SJSA1 (cell line): Measurements from ENCODE around the gene SERPINB7. TPM values are rescaled to one million over a fixed set of nuclear protein-coding genes. Genes with fewer than 3 reads are reported as not detected.
A peak's percentile ranks its signal among the peaks of the same experiment; 100 is the strongest.

Source experiments
- DNase-seq, 2 experiments: peaks; one replicate each; pipeline ENCODE4 v3.0.0-alpha.2; 2015 to 2020; ENCODE audit warnings: low spot score in 2 of 2, low read depth in 1 of 2
- H3K27ac ChIP-seq: fragments of 250-450 bp; sonication (Bioruptor Pico); 2 replicates; pipeline ENCODE4 v1.5.1; 2020; ENCODE audit warnings: mild to moderate bottlenecking, moderate library complexity
- H3K27me3 ChIP-seq: fragments of 250-450 bp; sonication (Bioruptor Pico); replicated peaks from 2 replicates; pipeline ENCODE4 v1.5.1; 2020; ENCODE audit warnings: mild to moderate bottlenecking, moderate library complexity
- H3K36me3 ChIP-seq: fragments of 250-450 bp; sonication (Bioruptor Pico); 2 replicates; pipeline ENCODE4 v1.5.1; 2020; ENCODE audit warnings: mild to moderate bottlenecking
- H3K4me1 ChIP-seq: fragments of 250-450 bp; sonication (Bioruptor Pico); replicated peaks from 2 replicates; pipeline ENCODE4 v1.6.1; 2021; ENCODE audit warnings: mild to moderate bottlenecking
- H3K4me3 ChIP-seq: fragments of 250-450 bp; sonication (Bioruptor Pico); 2 replicates; pipeline ENCODE4 v1.5.1; 2020; ENCODE audit warnings: mild to moderate bottlenecking
- H3K9me3 ChIP-seq: fragments of 250-450 bp; sonication (Bioruptor Pico); replicated peaks from 2 replicates; pipeline ENCODE4 v1.5.1; 2020; ENCODE audit warnings: mild to moderate bottlenecking
- total RNA-seq: library from RNA; depleted of rRNA; stranded (reverse); fragments of >200 nt; shearing (Covaris generic); gene quantifications from 2 replicates; pipeline ENCODE4 v1.2.3, GENCODE V29; 2014

SERPINB7 gene
- total RNA-seq, 1 experiment from 2014 or later: 5.8 TPM

DNA sequence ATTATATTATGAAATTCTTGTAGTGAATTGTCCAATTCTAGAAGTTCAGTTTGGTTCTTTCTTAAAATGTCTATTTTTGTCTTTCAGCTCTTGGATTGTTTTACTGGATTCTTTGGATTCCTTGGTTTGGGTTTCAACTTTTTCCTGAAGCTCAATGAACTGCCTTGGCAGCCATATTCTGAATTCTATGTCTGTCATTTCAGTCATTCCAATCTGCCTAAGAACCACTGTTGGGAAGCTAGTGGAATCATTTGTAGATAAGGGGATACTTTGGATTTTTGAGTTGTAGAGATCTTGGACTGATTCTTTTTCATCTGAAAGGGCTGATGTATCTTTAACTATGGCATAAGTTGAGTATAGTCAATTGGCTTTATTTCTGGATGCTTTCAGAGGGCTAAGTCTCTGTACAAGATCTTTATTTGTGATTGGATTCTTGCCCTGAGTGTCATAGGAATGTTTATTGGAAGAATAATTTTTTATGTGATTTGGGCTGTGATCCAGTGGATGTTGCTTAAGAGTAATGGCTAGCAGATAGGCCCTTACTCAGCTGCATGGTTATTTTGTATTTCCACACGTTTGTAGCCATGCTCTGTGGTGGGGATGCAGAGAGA, 42.3 kb downstream of the SERPINB7 start:
- H3K9me3 ChIP-seq: no peaks in the 10 kb centered on the region
- H3K4me1 ChIP-seq: no peaks in the 10 kb centered on the region
- no peaks in the 10 kb centered on the region for H3K36me3 ChIP-seq
- DNase-seq: no peak
- H3K27me3 ChIP-seq: no peaks in the 10 kb centered on the region; the same call in 1 of the 2 replicates
- H3K4me3 ChIP-seq: no peak overlapping the region
- no peak overlapping the region for H3K27ac ChIP-seq

DNA sequence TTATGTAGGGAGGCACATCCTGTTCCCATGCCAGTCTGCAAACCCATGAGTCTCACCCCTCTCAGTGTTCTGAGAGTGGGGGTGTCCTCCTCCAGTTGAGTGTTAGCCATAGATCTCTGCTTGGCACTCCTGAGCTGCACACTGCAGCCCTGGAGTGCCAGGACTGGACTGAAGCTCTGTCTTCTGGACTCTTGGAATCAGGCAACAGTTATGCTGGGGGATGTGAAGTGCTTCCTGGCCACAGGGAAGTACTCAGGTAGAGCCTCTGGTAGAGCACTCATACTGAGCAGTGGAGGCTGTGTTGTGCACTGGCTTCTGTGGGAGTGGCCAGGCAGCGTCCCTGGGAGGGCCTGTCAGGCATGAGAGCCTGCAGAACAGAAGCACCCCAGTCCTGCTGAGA, 43.0 kb downstream of the SERPINB7 start:
- no peaks in the 10 kb centered on the region for H3K9me3 ChIP-seq
- no peak overlapping the region for H3K4me3 ChIP-seq
- no peaks in the 10 kb centered on the region for H3K4me1 ChIP-seq
- no peak overlapping the region for H3K27ac ChIP-seq
- no peaks in the 10 kb centered on the region; the same call in 1 of the 2 replicates for H3K27me3 ChIP-seq
- no peak for DNase-seq
- no peaks in the 10 kb centered on the region for H3K36me3 ChIP-seq

GRCh38 chr18:63819786-63820185, 44.6 kb downstream of the SERPINB7 start:
- no peak for DNase-seq
- H3K27ac ChIP-seq: no peak overlapping the region
- H3K4me3 ChIP-seq: no peak overlapping the region
- H3K27me3 ChIP-seq: no peaks in the 10 kb centered on the region
- H3K36me3 ChIP-seq: no peaks in the 10 kb centered on the region
- H3K4me1 ChIP-seq: peaks cover 5% of the 10 kb centered on the region
- H3K9me3 ChIP-seq: no peaks in the 10 kb centered on the region

- DNase-seq: no peak
- H3K27ac ChIP-seq: no peak overlapping the region
These were observed 45.5 kb downstream of the SERPINB7 start for GRCh38 chr18:63820694-63821093.

GRCh38 chr18:63823516-63824219, 48.5 kb downstream of the SERPINB7 start:
- H3K9me3 ChIP-seq: no peaks in the 10 kb centered on the region
- H3K27ac ChIP-seq: no peak overlapping the region
- DNase-seq: peak in 1 of 2 experiments; percentile 33
- no peak overlapping the region for H3K4me3 ChIP-seq
- peaks cover 5% of the 10 kb centered on the region for H3K4me1 ChIP-seq
- no peaks in the 10 kb centered on the region for H3K27me3 ChIP-seq
- H3K36me3 ChIP-seq: no peaks in the 10 kb centered on the region

More at GRCh38 chr18:63820694-63821093, 45.5 kb downstream of the SERPINB7 start:
- H3K36me3 ChIP-seq: no peaks in the 10 kb centered on the region
- H3K9me3 ChIP-seq: no peaks in the 10 kb centered on the region
- H3K4me1 ChIP-seq: peaks cover 5% of the 10 kb centered on the region
- no peaks in the 10 kb centered on the region for H3K27me3 ChIP-seq
- no peak overlapping the region for H3K4me3 ChIP-seq

GRCh38 chr18:63824220-63824525, 49.0 kb downstream of the SERPINB7 start:
- no peak overlapping the region for H3K4me3 ChIP-seq
- H3K27ac ChIP-seq: no peak overlapping the region
- H3K27me3 ChIP-seq: no peaks in the 10 kb centered on the region
- DNase-seq: no peak
- H3K36me3 ChIP-seq: no peaks in the 10 kb centered on the region
- H3K4me1 ChIP-seq: peaks cover 5% of the 10 kb centered on the region
- H3K9me3 ChIP-seq: no peaks in the 10 kb centered on the region

DNA sequence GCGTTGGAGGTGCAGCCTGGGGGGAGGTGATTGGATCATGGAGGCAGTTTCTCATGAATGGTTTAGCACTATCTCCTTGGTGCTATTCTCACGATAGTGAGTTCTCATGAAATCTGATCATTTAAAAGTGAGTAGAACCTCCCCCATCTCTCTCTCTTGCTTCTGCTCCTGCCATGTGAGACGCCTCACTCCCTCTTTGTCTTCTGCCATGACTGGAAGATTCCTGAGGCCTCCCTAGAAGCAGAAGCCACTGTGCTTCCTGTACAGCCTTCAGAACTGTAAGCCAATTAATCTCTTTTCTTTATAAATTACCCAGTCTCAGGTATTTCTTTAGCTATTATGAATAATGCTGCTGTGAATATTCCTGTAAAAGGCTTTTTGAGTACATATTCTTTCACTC, 52.9 kb downstream of the SERPINB7 start:
- Histone ChIP-seq H3K27me3 (no peaks in the 10 kb centered on the region), H3K36me3 (no peaks in the 10 kb centered on the region), H3K4me1 (peaks cover 27% of the 10 kb centered on the region), H3K4me3 (no peak overlapping the region), H3K27ac (no peak overlapping the region), H3K9me3 (no peaks in the 10 kb centered on the region)
- no peak for DNase-seq

DNA sequence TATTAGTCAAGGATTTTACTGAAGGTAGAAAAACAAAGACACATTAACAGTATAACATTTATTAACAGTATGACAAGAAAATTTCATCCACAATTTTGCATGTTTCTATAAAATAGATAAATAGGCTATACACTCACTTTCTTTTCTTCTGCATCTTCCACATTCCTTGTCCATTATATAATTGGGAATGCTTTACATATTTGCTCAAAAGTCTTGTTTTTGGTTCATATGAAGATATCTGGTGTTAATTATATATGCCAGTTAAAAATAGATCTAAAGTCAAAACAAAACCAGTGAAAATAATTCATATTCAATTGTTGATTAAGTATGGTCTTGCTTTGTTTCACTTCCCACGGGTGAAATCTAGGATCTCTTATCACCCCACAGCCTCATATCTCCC, 53.4 kb downstream of the SERPINB7 start:
- H3K36me3 ChIP-seq: no peaks in the 10 kb centered on the region
- H3K27me3 ChIP-seq: no peaks in the 10 kb centered on the region
- H3K27ac ChIP-seq: no peak overlapping the region
- H3K9me3 ChIP-seq: no peaks in the 10 kb centered on the region
- H3K4me3 ChIP-seq: no peak overlapping the region
- H3K4me1 ChIP-seq: peaks cover 25% of the 10 kb centered on the region
- no peak for DNase-seq

GRCh38 chr18:63829886-63830285, 54.7 kb downstream of the SERPINB7 start:
- no peak for DNase-seq
- no peak overlapping the region for H3K27ac ChIP-seq

GRCh38 chr18:63831080-63831788, 56.0 kb downstream of the SERPINB7 start:
- peaks cover 22% of the 10 kb centered on the region for H3K4me1 ChIP-seq
- peak overlapping the region; percentile 39 for H3K27ac ChIP-seq
- no peaks in the 10 kb centered on the region for H3K27me3 ChIP-seq
- peak in 1 of 2 experiments; percentile 45 for DNase-seq
- H3K9me3 ChIP-seq: no peaks in the 10 kb centered on the region
- no peak overlapping the region for H3K4me3 ChIP-seq
- no peaks in the 10 kb centered on the region for H3K36me3 ChIP-seq

More at GRCh38 chr18:63829886-63830285, 54.7 kb downstream of the SERPINB7 start:
- H3K9me3 ChIP-seq: no peaks in the 10 kb centered on the region
- no peaks in the 10 kb centered on the region for H3K27me3 ChIP-seq
- H3K36me3 ChIP-seq: no peaks in the 10 kb centered on the region
- H3K4me3 ChIP-seq: no peak overlapping the region
- peaks cover 22% of the 10 kb centered on the region for H3K4me1 ChIP-seq

GRCh38 chr18:63832470-63832869, 57.3 kb downstream of the SERPINB7 start:
- peaks cover 22% of the 10 kb centered on the region for H3K4me1 ChIP-seq
- H3K9me3 ChIP-seq: no peaks in the 10 kb centered on the region
- no peak for DNase-seq
- H3K36me3 ChIP-seq: no peaks in the 10 kb centered on the region
- H3K27ac ChIP-seq: no peak overlapping the region
- no peak overlapping the region for H3K4me3 ChIP-seq
- no peaks in the 10 kb centered on the region for H3K27me3 ChIP-seq

GRCh38 chr18:63834471-63835113, 59.4 kb downstream of the SERPINB7 start:
- no peaks in the 10 kb centered on the region for H3K27me3 ChIP-seq
- H3K9me3 ChIP-seq: no peaks in the 10 kb centered on the region
- no peaks in the 10 kb centered on the region for H3K36me3 ChIP-seq
- no peak overlapping the region for H3K4me3 ChIP-seq
- peaks cover 22% of the 10 kb centered on the region for H3K4me1 ChIP-seq
- no peak overlapping the region for H3K27ac ChIP-seq
- DNase-seq: no peak

DNA sequence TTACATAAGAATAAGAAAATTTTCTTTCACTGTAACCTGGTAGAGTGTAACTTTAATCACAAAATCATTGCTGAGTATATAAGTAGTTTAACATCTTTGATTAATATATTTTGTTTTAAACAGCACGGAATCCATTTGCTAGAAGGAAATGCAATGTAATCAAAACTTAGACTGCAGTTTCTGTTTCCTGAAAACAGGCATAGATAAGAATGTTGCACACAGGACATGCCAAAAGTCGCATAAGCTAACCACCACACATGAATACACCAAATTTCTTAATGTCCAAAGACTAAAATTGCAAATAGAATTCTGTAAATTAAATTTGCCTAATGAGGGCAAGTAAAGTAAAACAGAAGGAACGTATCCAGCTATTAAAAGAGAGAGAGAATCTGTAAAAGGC, 61.2 kb downstream of the SERPINB7 start:
- H3K27me3 ChIP-seq: no peaks in the 10 kb centered on the region
- H3K9me3 ChIP-seq: no peaks in the 10 kb centered on the region
- H3K27ac ChIP-seq: no peak overlapping the region
- DNase-seq: no peak
- H3K4me1 ChIP-seq: peaks cover 10% of the 10 kb centered on the region
- H3K4me3 ChIP-seq: no peak overlapping the region
- no peaks in the 10 kb centered on the region for H3K36me3 ChIP-seq

DNA sequence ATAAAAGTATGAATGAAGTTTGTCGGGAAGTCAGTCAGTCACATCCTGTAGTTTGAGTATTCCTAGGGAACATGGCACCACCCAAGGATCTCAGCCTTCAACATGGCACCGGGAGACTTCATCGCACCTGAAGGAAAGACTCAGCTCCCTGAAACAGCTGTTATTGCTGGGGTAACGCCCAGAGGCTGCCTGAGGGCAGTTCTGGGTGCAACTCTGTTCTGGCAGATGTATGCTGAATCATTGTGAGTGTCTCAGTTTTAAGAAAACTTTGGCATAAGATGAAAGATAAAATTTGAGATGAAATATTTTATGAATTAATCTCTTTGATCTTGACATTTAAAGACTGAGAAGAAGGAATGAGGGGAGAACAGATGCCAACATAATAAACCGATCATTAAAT, 62.4 kb downstream of the SERPINB7 start:
- Histone ChIP-seq H3K27ac (no peak overlapping the region), H3K4me3 (no peak overlapping the region), H3K9me3 (no peaks in the 10 kb centered on the region), H3K27me3 (no peaks in the 10 kb centered on the region), H3K36me3 (no peaks in the 10 kb centered on the region), H3K4me1 (no peaks in the 10 kb centered on the region; the same call in 1 of the 2 replicates)
- DNase-seq: no peak
